Lower lobe of right lung (tissue), 2 donors: ENCODE data around the gene LDLRAD4. TPM values are rescaled to one million over a fixed set of nuclear protein-coding genes. Genes with fewer than 3 reads are reported as not detected.
A peak's percentile ranks its signal among the peaks of the same experiment; 100 is the strongest.

Source experiments
- ATAC-seq, 2 donors: fragments of 200-7000 bp; cut with Tn5 transposase; one replicate each; pipeline ENCODE4 v1.9.1; 2020 to 2022; ENCODE audit warnings: mild to moderate bottlenecking in 2 of 2, moderate library complexity in 2 of 2
- DNase-seq: peaks from one replicate; pipeline ENCODE4 v3.0.0-alpha.2; 2020
- H3K27ac ChIP-seq: fragments of 200-600 bp; one replicate; pipeline ENCODE4 v1.8.0; 2022
- H3K27me3 ChIP-seq: fragments of 200-600 bp; one replicate; pipeline ENCODE4 v1.8.0; 2022; ENCODE audit warnings: low read depth
- H3K36me3 ChIP-seq: fragments of 200-600 bp; one replicate; pipeline ENCODE4 v1.8.0; 2022; ENCODE audit warnings: mild to moderate bottlenecking
- H3K4me1 ChIP-seq: fragments of 200-600 bp; one replicate; pipeline ENCODE4 v1.8.0; 2022
- H3K4me3 ChIP-seq: fragments of 200-600 bp; one replicate; pipeline ENCODE4 v1.8.0; 2022; ENCODE audit warnings: mild to moderate bottlenecking
- H3K9me3 ChIP-seq: fragments of 200-600 bp; one replicate; pipeline ENCODE4 v1.8.0; 2022
- intact Hi-C: fragments of 100-400 bp; cut with DNase I; formaldehyde crosslinking; loops from one replicate; pipeline ENCODE4 v1.11.0; 2022
- total RNA-seq: library from RNA; stranded (reverse); fragmentation: NEBNext Ultra II Directional; extraction: Animal tissue kit (Norgen Biotek cat#: 25700); gene quantifications from one replicate; pipeline ENCODE4 v1.2.1, GENCODE V29; 2021
- TF ChIP-seq, protein P1 (sequence below): fragments of 200-600 bp; IDR thresholded peaks from one replicate; pipeline ENCODE4 v1.8.0; 2022; ENCODE audit warnings: antibody characterized with exemption, mild to moderate bottlenecking
- donor health status: DM: no; HTN: yes; CAD: no; lungs with severe emphysema.

Gene LDLRAD4
- total RNA-seq, 1 donor from 2014 or later, result 24.6 TPM

DNA sequence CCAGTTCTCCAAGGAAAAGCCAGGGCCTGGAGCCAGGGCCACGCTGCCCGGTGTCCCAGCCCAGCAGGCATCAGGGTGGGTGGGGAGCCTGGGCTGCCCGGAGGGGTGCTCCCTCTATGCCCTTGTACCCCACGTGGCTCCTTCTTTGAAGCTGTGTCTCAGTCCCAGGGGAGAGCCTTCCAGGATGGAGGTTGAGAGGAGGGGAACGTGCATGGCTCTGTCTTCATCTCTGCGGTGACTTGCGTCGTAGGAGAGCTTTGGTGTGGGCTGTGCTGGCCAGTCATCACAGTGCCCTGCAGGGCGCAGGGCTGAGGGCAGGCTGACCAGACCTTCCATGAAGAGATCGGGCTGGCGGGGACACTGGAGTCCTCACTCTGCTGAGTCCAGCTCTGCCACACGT, 197.2 kb downstream of the LDLRAD4 start:
- no peak overlapping the region for H3K27ac ChIP-seq
- no peaks in the 10 kb centered on the region for H3K36me3 ChIP-seq
- H3K4me1 ChIP-seq, result peaks cover 25% of the 10 kb centered on the region
- H3K4me3 ChIP-seq, result no peak overlapping the region
- DNase-seq (no peak), ATAC-seq (no peak)
- H3K9me3 ChIP-seq, result no peaks in the 10 kb centered on the region
- intact Hi-C loops, result no loop called here
- TF ChIP-seq, protein P1, sequence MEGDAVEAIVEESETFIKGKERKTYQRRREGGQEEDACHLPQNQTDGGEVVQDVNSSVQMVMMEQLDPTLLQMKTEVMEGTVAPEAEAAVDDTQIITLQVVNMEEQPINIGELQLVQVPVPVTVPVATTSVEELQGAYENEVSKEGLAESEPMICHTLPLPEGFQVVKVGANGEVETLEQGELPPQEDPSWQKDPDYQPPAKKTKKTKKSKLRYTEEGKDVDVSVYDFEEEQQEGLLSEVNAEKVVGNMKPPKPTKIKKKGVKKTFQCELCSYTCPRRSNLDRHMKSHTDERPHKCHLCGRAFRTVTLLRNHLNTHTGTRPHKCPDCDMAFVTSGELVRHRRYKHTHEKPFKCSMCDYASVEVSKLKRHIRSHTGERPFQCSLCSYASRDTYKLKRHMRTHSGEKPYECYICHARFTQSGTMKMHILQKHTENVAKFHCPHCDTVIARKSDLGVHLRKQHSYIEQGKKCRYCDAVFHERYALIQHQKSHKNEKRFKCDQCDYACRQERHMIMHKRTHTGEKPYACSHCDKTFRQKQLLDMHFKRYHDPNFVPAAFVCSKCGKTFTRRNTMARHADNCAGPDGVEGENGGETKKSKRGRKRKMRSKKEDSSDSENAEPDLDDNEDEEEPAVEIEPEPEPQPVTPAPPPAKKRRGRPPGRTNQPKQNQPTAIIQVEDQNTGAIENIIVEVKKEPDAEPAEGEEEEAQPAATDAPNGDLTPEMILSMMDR, result no peak
- H3K27me3 ChIP-seq, result no peaks in the 10 kb centered on the region

DNA sequence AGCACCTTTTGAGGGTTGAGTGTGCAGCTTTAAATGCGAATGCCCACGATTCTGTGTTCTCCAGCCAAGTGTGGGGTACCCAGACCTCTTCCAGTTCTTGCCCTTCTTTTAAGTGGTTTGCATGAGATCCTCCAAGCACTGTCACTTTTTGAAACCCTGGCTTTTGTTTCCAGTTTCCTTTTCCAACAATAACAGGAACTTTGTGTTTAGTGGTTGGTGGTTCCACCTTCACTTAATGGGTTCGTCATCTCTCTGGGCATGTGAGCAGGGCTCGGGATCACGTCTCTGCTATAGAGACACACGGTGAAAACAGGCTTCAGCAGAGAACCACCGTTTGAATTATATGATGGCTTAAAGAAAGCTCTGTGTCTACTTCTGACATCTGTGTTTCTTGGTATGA, 197.6 kb downstream of the LDLRAD4 start:
- H3K9me3 ChIP-seq, result no peaks in the 10 kb centered on the region
- no peak overlapping the region for H3K27ac ChIP-seq
- DNase-seq (no peak), ATAC-seq (peak; percentile 15 to 36)
- H3K4me3 ChIP-seq, result no peak overlapping the region
- peaks cover 28% of the 10 kb centered on the region for H3K4me1 ChIP-seq
- no peaks in the 10 kb centered on the region for H3K36me3 ChIP-seq
- intact Hi-C loops, result no loop called here
- TF ChIP-seq, protein P1, result no peak
- H3K27me3 ChIP-seq, result no peaks in the 10 kb centered on the region

DNA sequence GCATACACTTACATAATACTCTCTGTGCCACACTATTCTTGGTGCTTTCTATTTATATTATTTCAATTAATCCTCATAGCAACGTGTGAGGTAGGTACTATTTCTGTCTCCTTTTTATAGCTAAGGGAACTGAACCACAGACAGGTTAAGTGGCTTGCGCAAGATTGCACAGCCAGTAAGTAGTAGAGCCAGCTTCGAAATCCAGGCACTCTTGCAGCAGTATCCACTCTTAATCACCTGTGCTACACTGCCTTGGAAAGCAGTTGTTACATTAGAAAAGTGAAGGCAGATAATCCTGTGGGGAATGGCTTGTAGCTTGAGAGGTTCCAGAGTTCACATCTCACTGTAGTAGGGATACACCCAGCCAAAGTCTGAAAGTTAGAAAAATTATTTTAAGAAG, 198.3 kb downstream of the LDLRAD4 start:
- TF ChIP-seq, protein P1, result no peak
- peak; percentile 87 to 94 for ATAC-seq
- H3K9me3 ChIP-seq, result no peaks in the 10 kb centered on the region
- no peaks in the 10 kb centered on the region for H3K36me3 ChIP-seq
- DNase-seq, result no peak
- H3K4me1 ChIP-seq, result peaks cover 30% of the 10 kb centered on the region
- H3K4me3 ChIP-seq, result no peak overlapping the region
- H3K27ac ChIP-seq, result peak overlapping the region; percentile 4
- intact Hi-C loops, result no loop called here
- H3K27me3 ChIP-seq, result no peaks in the 10 kb centered on the region

DNA sequence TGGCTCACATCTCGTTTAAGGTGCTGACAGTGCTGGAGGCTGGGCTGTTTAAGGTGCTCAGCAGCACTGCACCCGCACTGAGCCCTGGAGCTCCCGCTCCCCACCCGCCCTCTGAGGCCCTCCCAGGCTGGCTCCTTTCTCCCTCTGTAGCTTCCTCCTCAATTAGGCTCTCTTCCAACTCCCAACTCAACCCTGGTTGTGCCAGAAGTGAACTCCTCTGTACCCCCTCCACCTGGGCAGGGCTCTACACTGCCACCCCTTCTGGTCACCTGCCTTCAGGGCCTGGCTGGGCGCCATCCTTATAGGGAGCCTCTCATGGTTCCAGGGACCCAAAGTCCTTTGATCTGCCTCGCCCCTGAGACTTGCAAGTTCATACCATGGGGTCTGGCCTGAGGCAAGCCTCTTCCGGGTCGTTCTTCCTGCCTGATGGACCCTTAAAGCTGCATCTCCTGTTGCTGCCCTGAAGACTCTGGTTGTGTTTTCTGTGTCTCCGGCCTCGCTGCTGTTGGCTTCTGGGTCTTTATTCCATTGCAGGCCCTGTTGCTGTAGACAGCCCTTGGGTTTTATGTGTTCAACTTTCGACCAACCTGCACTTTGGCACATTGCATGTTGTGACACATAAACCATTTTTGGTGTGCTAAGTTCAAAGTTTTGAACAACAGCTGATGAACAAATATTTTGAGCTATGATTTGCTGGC, 199.6 kb downstream of the LDLRAD4 start:
- Histone ChIP-seq H3K27ac (no peak overlapping the region), H3K4me1 (peaks cover 30% of the 10 kb centered on the region), H3K9me3 (no peaks in the 10 kb centered on the region), H3K36me3 (no peaks in the 10 kb centered on the region), H3K4me3 (no peak overlapping the region), H3K27me3 (no peaks in the 10 kb centered on the region)
- intact Hi-C loops, result no loop called here
- DNase-seq (no peak), ATAC-seq (peak; percentile 4 to 19)
- TF ChIP-seq, protein P1, result no peak

DNA sequence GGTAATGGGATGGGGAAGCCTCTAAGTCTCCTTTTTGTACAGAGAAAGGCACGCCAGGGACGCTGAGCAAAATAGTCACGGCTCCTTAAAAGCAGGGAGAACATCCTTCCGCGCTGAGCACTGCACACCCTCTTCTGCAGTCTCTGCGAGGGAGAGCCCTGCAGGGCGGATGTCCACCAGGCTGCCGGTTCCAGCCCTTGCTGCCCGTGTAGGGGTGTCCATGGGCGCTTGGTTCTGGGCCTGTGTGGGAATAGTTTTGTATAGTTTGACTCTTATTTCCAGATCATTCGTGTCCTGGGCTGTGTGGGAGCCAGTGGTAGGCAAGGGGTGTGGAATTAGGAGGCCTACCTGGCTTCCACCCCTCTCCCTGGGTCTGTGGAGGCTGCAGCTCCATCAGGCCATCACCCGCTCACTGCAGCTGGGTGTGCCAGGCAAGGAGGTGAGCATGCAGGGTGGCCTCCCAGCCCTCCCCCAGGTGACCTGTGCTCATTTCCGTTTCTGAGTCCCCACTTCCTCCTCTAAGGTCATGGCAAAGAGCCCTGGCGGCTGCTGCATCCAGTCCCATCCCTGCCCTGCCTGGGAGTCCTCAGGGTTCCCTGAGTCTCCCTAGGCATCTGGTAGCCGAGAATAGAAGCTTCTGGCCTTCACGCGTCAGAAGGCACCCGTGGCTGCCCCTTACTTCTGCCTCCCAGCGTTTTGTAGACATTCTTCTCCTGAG, 202.6 kb downstream of the LDLRAD4 start:
- Histone ChIP-seq H3K36me3 (no peaks in the 10 kb centered on the region), H3K4me1 (peaks cover 24% of the 10 kb centered on the region), H3K27me3 (no peaks in the 10 kb centered on the region), H3K9me3 (no peaks in the 10 kb centered on the region), H3K27ac (no peak overlapping the region), H3K4me3 (no peak overlapping the region)
- intact Hi-C loops, result no loop called here
- ATAC-seq (no peak), DNase-seq (no peak)
- TF ChIP-seq, protein P1, result no peak
